Endothelial cell of umbilical vein (primary cell): ENCODE results near the gene DDX10.

ENCODE experiments used
- EZH2 ChIP-seq: IDR thresholded peaks from 2 replicates; pipeline ENCODE4 v1.6.1; 2012; ENCODE audit warnings: borderline replicate concordance, low read depth, mild to moderate bottlenecking, moderate library complexity, low read length, inconsistent platforms; ENCODE audit not compliant: severe bottlenecking
- JUN ChIP-seq: IDR thresholded peaks from 2 replicates; pipeline ENCODE4 v1.6.1; 2011; ENCODE audit warnings: borderline replicate concordance, low read depth; ENCODE audit not compliant: insufficient read length, insufficient read depth
- POLR2A ChIP-seq: IDR thresholded peaks from 2 replicates; pipeline ENCODE4 v1.6.1; 2012; ENCODE audit warnings: low read depth, mild to moderate bottlenecking, control low read depth, low read length
- POLR2AphosphoS5 ChIP-seq: IDR thresholded peaks from 2 replicates; pipeline ENCODE4 v1.6.1; 2012; ENCODE audit warnings: low read depth, mild to moderate bottlenecking, control low read depth, low read length, moderate library complexity; ENCODE audit not compliant: insufficient read depth
- TF ChIP-seq, protein P1 (sequence below), 2 donors: IDR thresholded peaks; 1 replicate in 1 of 2; 2 replicates in 1 of 2; pipeline ENCODE4 v1.5.1; 2011; ENCODE audit warnings: low read length in 2 of 2, mild to moderate bottlenecking in 2 of 2, moderate library complexity in 2 of 2, control low read depth in 1 of 2, inconsistent platforms in 1 of 2, low read depth in 1 of 2; ENCODE audit not compliant: insufficient read depth in 1 of 2; ENCODE audit errors: extremely low read depth in 1 of 2

DNA sequence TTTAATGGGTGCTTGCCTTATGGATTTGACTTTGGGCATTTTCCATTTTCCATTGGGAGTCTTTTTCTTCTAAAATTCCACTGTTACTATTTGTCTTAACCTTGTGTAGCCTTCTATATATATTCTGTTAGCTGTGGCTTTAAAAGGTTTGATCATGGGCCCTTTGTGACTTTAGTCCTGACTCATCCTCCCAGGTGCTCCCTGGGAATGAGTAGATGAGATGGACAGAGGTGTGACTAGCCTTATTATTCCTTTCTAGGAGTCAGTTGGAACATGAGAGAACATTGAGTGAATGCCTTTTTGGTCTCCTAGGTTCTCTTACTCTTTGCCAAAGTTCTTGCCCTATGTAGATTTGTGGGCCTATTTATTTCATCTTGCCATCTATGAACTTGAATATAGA is 39.0 kb downstream of the DDX10 start:
- TF ChIP-seq, protein P1, sequence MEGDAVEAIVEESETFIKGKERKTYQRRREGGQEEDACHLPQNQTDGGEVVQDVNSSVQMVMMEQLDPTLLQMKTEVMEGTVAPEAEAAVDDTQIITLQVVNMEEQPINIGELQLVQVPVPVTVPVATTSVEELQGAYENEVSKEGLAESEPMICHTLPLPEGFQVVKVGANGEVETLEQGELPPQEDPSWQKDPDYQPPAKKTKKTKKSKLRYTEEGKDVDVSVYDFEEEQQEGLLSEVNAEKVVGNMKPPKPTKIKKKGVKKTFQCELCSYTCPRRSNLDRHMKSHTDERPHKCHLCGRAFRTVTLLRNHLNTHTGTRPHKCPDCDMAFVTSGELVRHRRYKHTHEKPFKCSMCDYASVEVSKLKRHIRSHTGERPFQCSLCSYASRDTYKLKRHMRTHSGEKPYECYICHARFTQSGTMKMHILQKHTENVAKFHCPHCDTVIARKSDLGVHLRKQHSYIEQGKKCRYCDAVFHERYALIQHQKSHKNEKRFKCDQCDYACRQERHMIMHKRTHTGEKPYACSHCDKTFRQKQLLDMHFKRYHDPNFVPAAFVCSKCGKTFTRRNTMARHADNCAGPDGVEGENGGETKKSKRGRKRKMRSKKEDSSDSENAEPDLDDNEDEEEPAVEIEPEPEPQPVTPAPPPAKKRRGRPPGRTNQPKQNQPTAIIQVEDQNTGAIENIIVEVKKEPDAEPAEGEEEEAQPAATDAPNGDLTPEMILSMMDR (IDR thresholded peaks at IDR 0.05; ENCODE audit: extremely low read depth in 1 of 2, insufficient read depth in 1 of 2, low read depth in 1 of 2, low read length in 2 of 2) = no peak
- TF ChIP-seq POLR2AphosphoS5 (no peak), POLR2A (no peak), EZH2 (no peak), JUN (no peak)
